HG03521 (cell line): Measurements from ENCODE around the gene CD4.

Experiments
- ATAC-seq: cut with Tn5 transposase; IDR thresholded peaks from one replicate; pipeline ENCODE4 v1.9.1; 2021; ENCODE audit warnings: mild to moderate bottlenecking, moderate library complexity; ENCODE audit not compliant: unreplicated experiment

Gene CD4

GRCh38 chr12:6842075-6842474 lies 52.7 kb downstream of the CD4 start:
- ATAC-seq: no peak

GRCh38 chr12:6843118-6843902 lies 54.0 kb downstream of the CD4 start:
- no peak for ATAC-seq

GRCh38 chr12:6845395-6845794 lies 56.1 kb downstream of the CD4 start:
- ATAC-seq: no peak

GRCh38 chr12:6846316-6846869 lies 57.1 kb downstream of the CD4 start:
- ATAC-seq: no peak

GRCh38 chr12:6847676-6848075 lies 58.3 kb downstream of the CD4 start:
- no peak for ATAC-seq

- ATAC-seq: no peak
Measured at GRCh38 chr12:6849427-6849826, 60.1 kb downstream of the CD4 start.

- no peak for ATAC-seq
Measured at GRCh38 chr12:6849976-6850560, 60.7 kb downstream of the CD4 start.

GRCh38 chr12:6850796-6851152 lies 61.4 kb downstream of the CD4 start:
- no peak for ATAC-seq

GRCh38 chr12:6851153-6851920 lies 62.0 kb downstream of the CD4 start, which contains the start of gene CDCA3:
Gene CDCA3, minus strand, starts transcription at chr12:6851286. Its CDS starts 334 bp downstream, at chr12:6850952.
- peak; percentile 47 for ATAC-seq

GRCh38 chr12:6851921-6852650 lies 62.8 kb downstream of the CD4 start, which contains the start of gene USP5:
Gene USP5, plus strand, starts transcription at chr12:6852150. Its CDS starts 30 bp downstream, at chr12:6852180.
- peak; percentile 69 for ATAC-seq

GRCh38 chr12:6852651-6853354 lies 63.5 kb downstream of the CD4 start:
- no peak for ATAC-seq

- ATAC-seq: no peak
Measured at GRCh38 chr12:6853626-6854025, 64.3 kb downstream of the CD4 start.

- no peak for ATAC-seq
Measured at GRCh38 chr12:6854036-6854435, 64.7 kb downstream of the CD4 start.

- no peak for ATAC-seq
Measured at GRCh38 chr12:6855322-6855721, 66.0 kb downstream of the CD4 start.

- no peak for ATAC-seq
Measured at GRCh38 chr12:6858799-6859198, 69.5 kb downstream of the CD4 start.

GRCh38 chr12:6860116-6860515 lies 70.8 kb downstream of the CD4 start:
- no peak for ATAC-seq

- ATAC-seq: no peak
Measured at GRCh38 chr12:6860942-6861341, 71.6 kb downstream of the CD4 start.

GRCh38 chr12:6861391-6861790 lies 72.1 kb downstream of the CD4 start:
- ATAC-seq: no peak

- no peak for ATAC-seq
Measured at GRCh38 chr12:6863033-6863432, 73.7 kb downstream of the CD4 start.
